Choroid plexus epithelial cell (primary cell): ENCODE results near the gene SOCS1.

Source experiments
- DNase-seq: peaks from one replicate; pipeline ENCODE4 v3.0.0-alpha.2; 2010; ENCODE audit warnings: low read depth
- H3K4me3 ChIP-seq: 2 replicates; pipeline ENCODE4 v1.5.1; 2011; ENCODE audit warnings: low read depth, mild to moderate bottlenecking, control low read depth, low read length, moderate library complexity
- TF ChIP-seq, protein P1 (sequence below): conservative IDR thresholded peaks from 2 replicates; pipeline ENCODE4 v1.5.1; 2011; ENCODE audit warnings: low read depth, mild to moderate bottlenecking, control low read depth, inconsistent platforms, low read length, moderate library complexity

The SOCS1 gene

DNA sequence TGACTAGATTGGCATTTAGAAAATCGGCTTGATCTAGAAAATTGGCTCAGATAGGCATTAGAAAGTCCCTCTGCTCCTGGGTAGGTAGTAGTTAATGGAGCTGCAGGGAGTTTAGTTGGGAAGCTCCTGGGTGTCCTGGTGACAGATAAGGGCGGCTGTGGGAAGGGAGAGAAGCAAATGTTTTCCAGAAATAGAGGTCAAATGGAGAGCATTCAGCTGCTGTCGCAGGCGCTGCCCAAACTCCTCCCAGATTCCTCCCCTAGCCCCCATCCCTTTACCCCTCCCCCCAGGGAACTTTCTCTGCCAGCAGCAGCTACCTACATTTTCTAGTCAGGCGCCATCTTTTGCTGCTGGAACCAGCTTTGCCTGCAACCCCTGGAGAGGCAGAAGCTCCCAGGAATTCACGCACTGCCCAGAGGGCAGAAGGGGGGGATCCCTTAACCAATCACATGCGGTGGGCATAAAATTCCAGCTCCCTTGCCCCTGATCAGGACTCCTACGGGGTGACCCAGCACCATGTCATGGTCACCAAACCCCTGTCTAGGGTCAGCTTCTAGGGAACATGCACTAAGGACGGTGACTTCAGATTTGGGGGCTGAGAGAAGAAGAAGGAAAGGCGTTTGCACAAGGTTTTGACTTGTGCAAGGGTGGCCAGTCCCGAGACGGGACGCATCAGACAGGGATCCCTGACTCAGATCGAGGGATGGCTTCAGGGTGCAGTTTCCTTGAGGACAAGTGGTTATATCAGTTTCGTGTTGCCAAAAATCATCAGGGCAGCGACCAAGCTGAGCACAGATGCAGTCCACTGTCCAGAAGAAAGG is 43.8 kb downstream of the SOCS1 start:
- DNase-seq: no peak
- no peak overlapping the region for H3K4me3 ChIP-seq

DNA sequence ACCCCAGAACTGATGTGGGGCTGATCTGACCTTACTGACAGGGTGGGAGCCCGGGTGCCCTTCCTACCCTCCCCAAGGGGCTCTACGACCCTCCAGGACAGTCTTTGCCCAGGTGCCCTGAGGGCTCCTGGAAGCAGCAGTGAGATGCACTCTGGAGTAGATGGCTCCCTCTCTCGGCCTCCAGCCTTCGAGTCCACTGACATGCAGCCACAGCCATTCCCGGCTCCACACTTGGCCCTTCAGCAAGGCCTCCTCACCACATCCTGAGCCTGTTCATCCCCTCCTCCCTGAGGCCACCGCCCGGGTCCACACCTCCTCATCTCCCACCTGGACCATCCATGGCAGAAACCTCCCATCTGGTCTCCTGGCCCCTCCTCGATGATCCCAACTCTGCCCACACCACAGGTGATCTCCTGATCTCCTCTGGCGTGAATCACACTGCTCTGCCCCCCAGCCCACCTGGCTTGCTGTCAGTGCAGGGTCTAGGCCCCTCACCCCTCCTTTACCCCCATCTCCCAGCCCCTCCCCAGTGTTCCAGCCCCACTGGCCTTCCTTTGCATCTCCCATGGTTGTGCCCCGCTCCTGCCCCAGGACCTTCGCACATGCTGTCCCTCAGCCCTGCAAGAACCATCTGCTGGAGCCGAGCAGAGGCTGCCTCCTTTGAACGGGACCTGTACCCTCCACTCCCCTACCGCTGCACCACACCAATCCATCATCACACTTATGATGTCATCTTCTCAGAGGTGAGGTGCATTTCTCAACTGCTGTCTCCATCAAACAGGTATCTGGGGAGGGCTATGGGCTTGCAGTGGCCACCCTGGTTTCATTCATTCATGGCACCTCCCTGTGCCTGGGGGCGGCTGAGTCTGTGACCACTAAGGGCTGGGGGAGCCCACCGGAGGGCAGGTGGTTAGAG is 44.7 kb downstream of the SOCS1 start:
- no peak overlapping the region for H3K4me3 ChIP-seq
- DNase-seq: peak; percentile 27
- TF ChIP-seq, protein P1, sequence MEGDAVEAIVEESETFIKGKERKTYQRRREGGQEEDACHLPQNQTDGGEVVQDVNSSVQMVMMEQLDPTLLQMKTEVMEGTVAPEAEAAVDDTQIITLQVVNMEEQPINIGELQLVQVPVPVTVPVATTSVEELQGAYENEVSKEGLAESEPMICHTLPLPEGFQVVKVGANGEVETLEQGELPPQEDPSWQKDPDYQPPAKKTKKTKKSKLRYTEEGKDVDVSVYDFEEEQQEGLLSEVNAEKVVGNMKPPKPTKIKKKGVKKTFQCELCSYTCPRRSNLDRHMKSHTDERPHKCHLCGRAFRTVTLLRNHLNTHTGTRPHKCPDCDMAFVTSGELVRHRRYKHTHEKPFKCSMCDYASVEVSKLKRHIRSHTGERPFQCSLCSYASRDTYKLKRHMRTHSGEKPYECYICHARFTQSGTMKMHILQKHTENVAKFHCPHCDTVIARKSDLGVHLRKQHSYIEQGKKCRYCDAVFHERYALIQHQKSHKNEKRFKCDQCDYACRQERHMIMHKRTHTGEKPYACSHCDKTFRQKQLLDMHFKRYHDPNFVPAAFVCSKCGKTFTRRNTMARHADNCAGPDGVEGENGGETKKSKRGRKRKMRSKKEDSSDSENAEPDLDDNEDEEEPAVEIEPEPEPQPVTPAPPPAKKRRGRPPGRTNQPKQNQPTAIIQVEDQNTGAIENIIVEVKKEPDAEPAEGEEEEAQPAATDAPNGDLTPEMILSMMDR: peak; percentile 31

More for the DNA sequence above, 43.8 kb downstream of the SOCS1 start:
- TF ChIP-seq, protein P1: no peak

DNA sequence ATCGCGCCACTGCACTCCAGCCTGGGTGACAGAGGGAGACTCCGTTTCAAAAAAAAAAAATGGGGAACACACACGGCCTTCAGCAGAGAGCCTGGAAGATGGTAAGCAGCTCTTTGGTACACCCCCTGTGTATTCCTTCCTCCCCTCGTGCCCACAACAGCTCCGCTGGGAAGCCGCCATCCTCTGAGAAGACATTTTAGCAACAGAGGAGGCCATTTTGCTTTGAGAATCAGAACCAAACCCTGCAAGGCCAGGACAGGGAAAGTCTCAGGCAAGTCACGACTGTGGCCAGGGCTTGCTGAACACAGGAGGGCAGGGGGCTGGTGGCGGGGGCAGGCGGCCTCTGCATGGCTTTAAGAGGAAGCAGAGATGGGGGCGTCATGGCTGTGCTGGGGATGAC is 45.7 kb downstream of the SOCS1 start:
- H3K4me3 ChIP-seq: no peak overlapping the region
- TF ChIP-seq, protein P1: no peak
- DNase-seq: no peak

DNA sequence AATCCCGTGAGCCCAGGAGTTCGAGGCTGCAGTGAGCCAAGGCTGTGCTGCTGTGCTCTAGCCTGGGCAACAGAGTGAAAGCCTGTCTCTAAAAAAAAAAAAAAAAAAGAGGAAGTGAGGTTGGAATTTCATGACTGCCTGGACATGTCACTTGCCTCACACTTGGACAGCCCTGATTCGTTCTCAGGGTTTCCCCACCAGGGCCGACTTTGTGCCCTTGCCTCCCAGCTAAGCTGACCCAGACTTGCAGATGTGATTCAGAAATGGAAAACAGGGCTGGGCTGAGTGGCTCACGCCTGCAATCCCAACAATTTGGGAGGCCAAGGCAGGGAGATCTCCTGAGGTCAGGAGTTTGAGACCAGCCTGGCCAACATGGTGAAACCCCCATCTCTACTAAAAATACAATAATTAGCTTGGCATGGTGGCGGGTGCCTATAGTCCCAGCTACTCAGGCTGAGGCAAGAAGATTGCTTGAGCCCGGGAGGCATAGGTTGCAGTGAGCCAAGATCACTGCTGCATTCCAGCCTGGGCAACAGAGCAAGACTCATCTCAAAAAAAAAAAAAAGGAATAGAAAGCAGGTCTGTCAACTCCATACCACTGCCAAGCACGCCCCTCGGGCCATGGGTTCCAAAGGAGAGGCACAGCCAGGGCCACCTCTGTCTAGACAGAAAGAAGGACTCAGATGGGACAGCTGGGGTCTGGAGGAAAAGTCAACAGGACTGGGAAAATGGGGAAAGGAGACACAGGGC is 46.9 kb downstream of the SOCS1 start:
- DNase-seq: no peak
- H3K4me3 ChIP-seq: no peak overlapping the region
- TF ChIP-seq, protein P1: no peak

DNA sequence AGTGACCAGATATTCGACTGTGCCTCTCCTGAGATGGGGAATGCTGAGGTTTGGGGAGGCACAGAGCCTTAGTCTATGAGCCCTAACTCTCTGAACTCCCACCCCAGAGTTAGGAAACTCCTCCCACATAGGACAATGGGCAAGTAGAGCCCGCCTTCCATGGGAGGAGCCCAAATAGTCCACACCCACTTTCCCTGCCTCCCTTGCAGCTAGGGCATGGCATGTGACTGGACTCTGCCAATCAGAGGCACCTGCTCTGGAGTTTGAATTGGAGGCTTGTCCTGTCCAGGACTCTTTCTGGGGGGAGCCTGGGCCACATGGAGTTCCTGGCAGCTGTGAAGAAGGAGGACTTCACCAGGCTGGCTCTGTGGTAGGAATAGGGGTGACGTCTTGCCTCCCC is 48.4 kb downstream of the SOCS1 start:
- TF ChIP-seq, protein P1: no peak
- H3K4me3 ChIP-seq: no peak overlapping the region
- no peak for DNase-seq

DNA sequence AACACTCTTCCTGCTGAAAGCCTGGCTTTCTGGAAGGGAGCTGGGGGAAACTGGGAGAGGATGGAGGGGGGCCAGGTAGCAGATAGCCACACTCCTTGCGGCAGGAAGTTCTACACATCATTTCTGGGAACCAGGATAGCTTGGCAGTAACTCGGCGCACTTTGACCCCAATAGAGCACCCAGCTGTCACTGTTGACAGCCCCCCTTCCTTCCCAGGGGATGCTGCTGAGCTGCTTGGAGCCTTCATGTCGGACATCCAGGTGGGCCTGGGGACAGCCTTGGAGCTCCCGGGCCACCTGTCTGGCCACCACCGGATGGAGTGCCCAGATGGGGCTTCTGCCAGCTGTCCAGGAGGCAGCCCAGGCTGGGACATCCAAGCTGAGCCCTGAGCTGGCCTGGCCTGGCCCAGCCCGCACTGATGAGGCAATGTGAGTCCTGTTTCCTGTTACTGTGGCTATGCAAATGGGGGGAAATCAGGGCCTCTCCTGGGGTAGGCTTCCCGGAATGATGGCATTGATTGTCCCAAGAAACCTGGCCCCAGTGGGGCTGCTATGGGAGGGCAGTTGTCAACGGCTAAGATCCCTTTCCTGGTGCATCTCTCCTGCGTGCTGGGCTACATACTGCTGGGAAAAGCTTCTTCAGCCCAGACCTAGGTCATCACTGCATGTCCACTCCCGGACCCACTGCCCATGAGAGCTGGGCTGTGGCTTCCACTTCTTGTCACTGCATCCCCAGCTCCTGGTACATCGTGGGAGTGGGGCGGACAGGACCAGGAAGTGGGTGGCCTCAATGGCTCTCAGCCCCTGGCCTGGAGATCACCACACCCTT is 50.0 kb downstream of the SOCS1 start:
- DNase-seq: peak; percentile 26
- TF ChIP-seq, protein P1: no peak
- no peak overlapping the region for H3K4me3 ChIP-seq
